ENCODE results near the gene HOXB9. TPM values are rescaled to one million over a fixed set of nuclear protein-coding genes. Genes with fewer than 3 reads are reported as not detected.

The HOXB9 gene
- total RNA-seq, 1 donor from 2014 or later, result 0.11 TPM

DNA sequence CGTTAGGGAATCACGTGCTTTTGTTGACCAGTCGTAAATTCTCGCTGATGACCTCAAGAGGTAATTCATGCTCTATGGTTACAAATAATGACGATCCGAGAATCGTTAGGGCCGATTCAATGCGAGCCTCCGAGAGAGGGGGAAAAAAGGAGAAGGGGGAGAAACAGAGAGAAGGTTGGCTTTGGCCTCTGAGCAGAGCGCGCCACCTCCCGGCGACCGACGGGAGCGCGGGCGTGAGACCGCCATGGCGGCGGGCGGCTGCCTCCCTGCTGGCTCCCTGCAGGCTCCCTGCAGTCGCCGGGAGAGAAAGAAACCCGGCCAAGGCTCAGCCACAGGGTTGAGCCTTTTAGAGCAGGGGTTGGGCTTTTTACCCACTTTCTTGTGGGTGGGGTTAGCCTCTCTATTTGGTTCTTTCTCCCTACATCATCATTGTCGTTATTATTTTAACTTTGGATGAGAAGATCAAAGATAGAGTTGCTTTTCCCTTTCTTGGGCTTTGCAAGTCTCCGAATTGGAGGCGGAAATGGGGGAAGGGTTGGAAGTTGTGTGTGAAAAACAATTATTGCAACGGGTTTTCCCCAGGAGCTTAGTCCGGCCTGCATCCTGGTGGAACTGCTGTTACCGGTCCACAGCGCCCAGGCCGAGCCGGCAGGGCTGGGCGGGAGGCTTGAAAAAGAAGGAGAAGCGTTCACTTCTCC lies 32.2 kb downstream of the HOXB9 start:
- Mint-ChIP-seq H3K36me3 (ENCODE audit: low read depth, unreplicated experiment) (no peaks in the 10 kb centered on the region), H3K27ac (ENCODE audit: unreplicated experiment) (peak overlapping the region; percentile 18), H3K4me3 (ENCODE audit: unreplicated experiment) (no peak overlapping the region), H3K27me3 (ENCODE audit: low read depth, unreplicated experiment) (peaks cover 91% of the 10 kb centered on the region), H3K4me1 (ENCODE audit: low read depth, unreplicated experiment) (no peaks in the 10 kb centered on the region), H3K9me3 (ENCODE audit: unreplicated experiment) (peaks cover 35% of the 10 kb centered on the region)
- Histone ChIP-seq H3K9me3 (ENCODE audit: insufficient read depth, low read depth, low read length) (no peaks in the 10 kb centered on the region), H3K27me3 (ENCODE audit: insufficient read depth, low read length) (peaks cover 78% of the 10 kb centered on the region), H3K9ac (ENCODE audit: low read length) (peak overlapping the region; percentile 84), H3K4me3 (ENCODE audit: insufficient read depth, low read depth, low read length) (no peak overlapping the region), H4K20me1 (ENCODE audit: insufficient read depth, low read length) (peaks cover 4% of the 10 kb centered on the region), H3K36me3 (ENCODE audit: insufficient read depth, low read length) (no peaks in the 10 kb centered on the region), H3K27ac (ENCODE audit: low read depth, low read length) (peak overlapping the region; percentile 31), H3K4me2 (ENCODE audit: low read length) (peak overlapping the region; percentile 92), H3K4me1 (ENCODE audit: insufficient read depth, low read length) (peaks cover 18% of the 10 kb centered on the region), H3K79me2 (ENCODE audit: insufficient read depth, low read length) (peaks cover 20% of the 10 kb centered on the region), H2AFZ (ENCODE audit: low read depth, low read length) (peak overlapping the region; percentile 37)
- DNase-seq (ENCODE audit: low read depth) (peak; percentile 83), FAIRE-seq (peak; percentile 55)
- TF ChIP-seq EZH2 (IDR thresholded peaks at IDR 0.05; ENCODE audit: insufficient read depth, low read length), result no peak
- TF ChIP-seq, protein P1, sequence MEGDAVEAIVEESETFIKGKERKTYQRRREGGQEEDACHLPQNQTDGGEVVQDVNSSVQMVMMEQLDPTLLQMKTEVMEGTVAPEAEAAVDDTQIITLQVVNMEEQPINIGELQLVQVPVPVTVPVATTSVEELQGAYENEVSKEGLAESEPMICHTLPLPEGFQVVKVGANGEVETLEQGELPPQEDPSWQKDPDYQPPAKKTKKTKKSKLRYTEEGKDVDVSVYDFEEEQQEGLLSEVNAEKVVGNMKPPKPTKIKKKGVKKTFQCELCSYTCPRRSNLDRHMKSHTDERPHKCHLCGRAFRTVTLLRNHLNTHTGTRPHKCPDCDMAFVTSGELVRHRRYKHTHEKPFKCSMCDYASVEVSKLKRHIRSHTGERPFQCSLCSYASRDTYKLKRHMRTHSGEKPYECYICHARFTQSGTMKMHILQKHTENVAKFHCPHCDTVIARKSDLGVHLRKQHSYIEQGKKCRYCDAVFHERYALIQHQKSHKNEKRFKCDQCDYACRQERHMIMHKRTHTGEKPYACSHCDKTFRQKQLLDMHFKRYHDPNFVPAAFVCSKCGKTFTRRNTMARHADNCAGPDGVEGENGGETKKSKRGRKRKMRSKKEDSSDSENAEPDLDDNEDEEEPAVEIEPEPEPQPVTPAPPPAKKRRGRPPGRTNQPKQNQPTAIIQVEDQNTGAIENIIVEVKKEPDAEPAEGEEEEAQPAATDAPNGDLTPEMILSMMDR (IDR thresholded peaks at IDR 0.05; ENCODE audit: insufficient read depth, low read depth, low read length), result peak; percentile 70

DNA sequence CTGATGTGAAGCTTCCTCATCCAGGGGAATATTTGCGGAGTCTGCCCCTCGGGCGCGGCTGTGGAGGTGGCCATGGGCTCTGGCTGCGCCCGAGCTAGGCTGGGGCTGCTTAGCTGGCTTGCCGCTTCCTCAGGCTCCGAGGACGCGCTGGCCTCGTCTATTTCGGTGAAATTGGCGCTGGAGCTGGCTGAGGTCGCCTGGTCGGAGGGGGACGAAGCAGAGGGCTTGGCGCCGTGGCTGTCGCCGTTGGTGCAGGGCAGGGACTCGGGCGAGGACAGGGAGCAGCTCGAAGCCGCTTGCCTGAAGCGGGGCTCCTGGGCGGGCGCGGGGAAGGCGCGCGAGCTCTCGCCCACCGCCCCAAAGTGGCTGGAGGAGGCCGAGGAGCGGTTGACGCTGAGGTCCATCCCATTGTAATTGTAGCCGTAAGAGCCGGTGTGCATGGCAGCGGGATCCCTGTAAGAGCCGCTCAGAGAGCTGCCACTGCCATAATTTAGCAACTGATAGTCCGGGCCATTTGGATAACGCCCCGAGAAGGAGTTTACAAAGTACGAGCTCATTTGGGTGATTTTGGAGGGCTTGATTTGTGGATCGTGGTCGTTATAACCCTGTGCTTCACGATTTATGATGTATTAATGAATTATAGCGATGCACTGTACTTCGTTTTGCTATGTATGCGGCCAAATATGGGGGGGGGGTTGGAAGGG lies 32.9 kb downstream of the HOXB9 start, which contains the start of gene HOXB5:
Gene HOXB5, minus strand, starts transcription at position 654 of the 704 bp plus-strand sequence. Its CDS starts 97 bp downstream, at position 557.
- H3K4me1 Mint-ChIP-seq (ENCODE audit: low read depth, unreplicated experiment), result no peaks in the 10 kb centered on the region
- peak within 1 kb of the TSS; percentile 92 for H3K4me2 ChIP-seq (ENCODE audit: low read length)
- no peaks in the 10 kb centered on the region for H3K36me3 ChIP-seq (ENCODE audit: insufficient read depth, low read length)
- H3K36me3 Mint-ChIP-seq (ENCODE audit: low read depth, unreplicated experiment), result no peaks in the 10 kb centered on the region
- peak within 1 kb of the TSS; percentile 72 for H3K27ac ChIP-seq (ENCODE audit: low read depth, low read length)
- H3K27ac Mint-ChIP-seq (ENCODE audit: unreplicated experiment), result peak within 1 kb of the TSS; percentile 18
- H3K4me3 ChIP-seq (ENCODE audit: insufficient read depth, low read depth, low read length), result peak within 1 kb of the TSS; percentile 65
- peak within 1 kb of the TSS; percentile 84 for H3K9ac ChIP-seq (ENCODE audit: low read length)
- DNase-seq (ENCODE audit: low read depth) (peak; percentile 44), FAIRE-seq (no peak)
- peak within 1 kb of the TSS; percentile 82 for H2AFZ ChIP-seq (ENCODE audit: low read depth, low read length)
- H3K4me3 Mint-ChIP-seq (ENCODE audit: unreplicated experiment), result no peak within 1 kb of the TSS
- peaks cover 78% of the 10 kb centered on the region for H3K27me3 ChIP-seq (ENCODE audit: insufficient read depth, low read length)
- TF ChIP-seq, protein P1 (IDR thresholded peaks at IDR 0.05; ENCODE audit: insufficient read depth, low read depth, low read length), result no peak
- peak; percentile 28 for TF ChIP-seq EZH2 (IDR thresholded peaks at IDR 0.05; ENCODE audit: insufficient read depth, low read length)
- peaks cover 32% of the 10 kb centered on the region for H3K9me3 Mint-ChIP-seq (ENCODE audit: unreplicated experiment)
- peaks cover 20% of the 10 kb centered on the region for H3K79me2 ChIP-seq (ENCODE audit: insufficient read depth, low read length)
- no peaks in the 10 kb centered on the region for H3K9me3 ChIP-seq (ENCODE audit: insufficient read depth, low read depth, low read length)
- H3K27me3 Mint-ChIP-seq (ENCODE audit: low read depth, unreplicated experiment), result peaks cover 91% of the 10 kb centered on the region
- H3K4me1 ChIP-seq (ENCODE audit: insufficient read depth, low read length), result peaks cover 18% of the 10 kb centered on the region
- H4K20me1 ChIP-seq (ENCODE audit: insufficient read depth, low read length), result peaks cover under 1% of the 10 kb centered on the region

Data from astrocyte (in vitro differentiated cells and primary cell).